Measurements from ENCODE around the gene ST8SIA5.

The ST8SIA5 gene

DNA sequence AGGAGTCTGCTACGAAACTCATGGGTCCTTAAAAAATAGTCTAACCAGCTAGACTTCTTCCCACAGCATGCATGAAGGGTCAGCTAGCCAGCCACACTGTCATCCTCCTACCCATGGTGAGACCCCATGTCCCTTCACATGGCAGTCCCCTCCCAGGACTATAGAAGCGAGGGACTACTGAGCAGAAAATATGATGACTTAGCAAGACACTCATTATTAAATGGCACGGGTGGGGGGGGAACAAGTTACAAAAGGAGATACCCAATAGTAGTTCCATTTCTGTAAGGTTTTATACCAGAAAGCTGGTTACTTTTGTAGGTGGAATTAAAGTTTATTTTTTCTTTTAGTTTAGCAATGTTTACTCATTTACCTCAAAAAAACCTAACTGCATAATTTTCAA lies 31.5 kb downstream of the ST8SIA5 start:
- Histone ChIP-seq H3K4me3 (replicated peaks; ENCODE audit: insufficient read depth, low read length) (no peak overlapping the region), H3K27ac (replicated peaks) (no peak overlapping the region), H3K27me3 (ENCODE audit: insufficient read depth, poor library complexity, severe bottlenecking) (no peaks in the 10 kb centered on the region)
- no peak for DNase-seq (ENCODE audit: low read depth in 1 of 2, low spot score in 1 of 2)
- TF ChIP-seq SPI1 (IDR thresholded peaks at IDR 0.05; ENCODE audit: borderline replicate concordance, low read depth) (no peak), POLR2AphosphoS5 (IDR thresholded peaks at IDR 0.05; ENCODE audit: low read depth) (no peak), GABPA (IDR thresholded peaks at IDR 0.05; ENCODE audit: low read depth) (no peak)
- TF ChIP-seq, protein P1, sequence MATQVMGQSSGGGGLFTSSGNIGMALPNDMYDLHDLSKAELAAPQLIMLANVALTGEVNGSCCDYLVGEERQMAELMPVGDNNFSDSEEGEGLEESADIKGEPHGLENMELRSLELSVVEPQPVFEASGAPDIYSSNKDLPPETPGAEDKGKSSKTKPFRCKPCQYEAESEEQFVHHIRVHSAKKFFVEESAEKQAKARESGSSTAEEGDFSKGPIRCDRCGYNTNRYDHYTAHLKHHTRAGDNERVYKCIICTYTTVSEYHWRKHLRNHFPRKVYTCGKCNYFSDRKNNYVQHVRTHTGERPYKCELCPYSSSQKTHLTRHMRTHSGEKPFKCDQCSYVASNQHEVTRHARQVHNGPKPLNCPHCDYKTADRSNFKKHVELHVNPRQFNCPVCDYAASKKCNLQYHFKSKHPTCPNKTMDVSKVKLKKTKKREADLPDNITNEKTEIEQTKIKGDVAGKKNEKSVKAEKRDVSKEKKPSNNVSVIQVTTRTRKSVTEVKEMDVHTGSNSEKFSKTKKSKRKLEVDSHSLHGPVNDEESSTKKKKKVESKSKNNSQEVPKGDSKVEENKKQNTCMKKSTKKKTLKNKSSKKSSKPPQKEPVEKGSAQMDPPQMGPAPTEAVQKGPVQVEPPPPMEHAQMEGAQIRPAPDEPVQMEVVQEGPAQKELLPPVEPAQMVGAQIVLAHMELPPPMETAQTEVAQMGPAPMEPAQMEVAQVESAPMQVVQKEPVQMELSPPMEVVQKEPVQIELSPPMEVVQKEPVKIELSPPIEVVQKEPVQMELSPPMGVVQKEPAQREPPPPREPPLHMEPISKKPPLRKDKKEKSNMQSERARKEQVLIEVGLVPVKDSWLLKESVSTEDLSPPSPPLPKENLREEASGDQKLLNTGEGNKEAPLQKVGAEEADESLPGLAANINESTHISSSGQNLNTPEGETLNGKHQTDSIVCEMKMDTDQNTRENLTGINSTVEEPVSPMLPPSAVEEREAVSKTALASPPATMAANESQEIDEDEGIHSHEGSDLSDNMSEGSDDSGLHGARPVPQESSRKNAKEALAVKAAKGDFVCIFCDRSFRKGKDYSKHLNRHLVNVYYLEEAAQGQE (IDR thresholded peaks at IDR 0.05; ENCODE audit: insufficient replicate concordance, low read depth) = no peak
- TF ChIP-seq, protein P2, sequence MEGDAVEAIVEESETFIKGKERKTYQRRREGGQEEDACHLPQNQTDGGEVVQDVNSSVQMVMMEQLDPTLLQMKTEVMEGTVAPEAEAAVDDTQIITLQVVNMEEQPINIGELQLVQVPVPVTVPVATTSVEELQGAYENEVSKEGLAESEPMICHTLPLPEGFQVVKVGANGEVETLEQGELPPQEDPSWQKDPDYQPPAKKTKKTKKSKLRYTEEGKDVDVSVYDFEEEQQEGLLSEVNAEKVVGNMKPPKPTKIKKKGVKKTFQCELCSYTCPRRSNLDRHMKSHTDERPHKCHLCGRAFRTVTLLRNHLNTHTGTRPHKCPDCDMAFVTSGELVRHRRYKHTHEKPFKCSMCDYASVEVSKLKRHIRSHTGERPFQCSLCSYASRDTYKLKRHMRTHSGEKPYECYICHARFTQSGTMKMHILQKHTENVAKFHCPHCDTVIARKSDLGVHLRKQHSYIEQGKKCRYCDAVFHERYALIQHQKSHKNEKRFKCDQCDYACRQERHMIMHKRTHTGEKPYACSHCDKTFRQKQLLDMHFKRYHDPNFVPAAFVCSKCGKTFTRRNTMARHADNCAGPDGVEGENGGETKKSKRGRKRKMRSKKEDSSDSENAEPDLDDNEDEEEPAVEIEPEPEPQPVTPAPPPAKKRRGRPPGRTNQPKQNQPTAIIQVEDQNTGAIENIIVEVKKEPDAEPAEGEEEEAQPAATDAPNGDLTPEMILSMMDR (IDR thresholded peaks at IDR 0.05; ENCODE audit: insufficient read depth, low read length) = no peak

DNA sequence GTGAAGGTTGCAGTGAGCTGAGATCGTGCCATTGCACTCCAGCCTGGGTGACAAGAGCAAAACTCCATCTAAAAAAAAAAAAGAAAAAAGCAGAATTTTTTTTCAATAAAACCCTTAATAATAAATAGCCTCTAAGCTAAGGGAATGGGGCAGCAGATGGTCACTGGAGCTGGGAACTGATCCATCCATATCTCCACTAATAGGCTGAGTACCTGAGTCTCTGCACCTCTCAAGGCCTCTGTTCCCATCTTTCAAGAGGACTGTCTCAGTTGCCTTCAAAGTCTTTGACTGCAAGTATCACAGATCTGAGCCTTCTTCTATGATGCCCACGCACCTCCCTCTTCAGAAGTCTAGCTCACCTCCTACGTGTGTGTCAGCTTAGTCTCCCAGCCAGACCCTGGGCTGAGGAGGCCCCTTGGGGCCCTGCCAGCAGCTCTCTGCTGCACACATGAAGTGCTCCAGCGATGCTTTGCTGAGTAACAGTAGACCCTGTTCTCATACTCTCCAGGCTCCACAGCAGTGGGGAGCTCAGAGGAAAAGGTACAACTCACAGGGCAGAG lies 32.9 kb downstream of the ST8SIA5 start:
- H3K27me3 ChIP-seq (ENCODE audit: insufficient read depth, poor library complexity, severe bottlenecking) = no peaks in the 10 kb centered on the region
- H3K4me3 ChIP-seq (replicated peaks; ENCODE audit: insufficient read depth, low read length) = no peak overlapping the region
- TF ChIP-seq GABPA (IDR thresholded peaks at IDR 0.05; ENCODE audit: low read depth) (no peak), SPI1 (IDR thresholded peaks at IDR 0.05; ENCODE audit: borderline replicate concordance, low read depth) (no peak), POLR2AphosphoS5 (IDR thresholded peaks at IDR 0.05; ENCODE audit: low read depth) (no peak)
- TF ChIP-seq, protein P1 (IDR thresholded peaks at IDR 0.05; ENCODE audit: insufficient replicate concordance, low read depth) = no peak
- TF ChIP-seq, protein P2 (IDR thresholded peaks at IDR 0.05; ENCODE audit: insufficient read depth, low read length) = no peak
- no peak overlapping the region for H3K27ac ChIP-seq (replicated peaks)
- no peak for DNase-seq (ENCODE audit: low read depth in 1 of 2, low spot score in 1 of 2)

DNA sequence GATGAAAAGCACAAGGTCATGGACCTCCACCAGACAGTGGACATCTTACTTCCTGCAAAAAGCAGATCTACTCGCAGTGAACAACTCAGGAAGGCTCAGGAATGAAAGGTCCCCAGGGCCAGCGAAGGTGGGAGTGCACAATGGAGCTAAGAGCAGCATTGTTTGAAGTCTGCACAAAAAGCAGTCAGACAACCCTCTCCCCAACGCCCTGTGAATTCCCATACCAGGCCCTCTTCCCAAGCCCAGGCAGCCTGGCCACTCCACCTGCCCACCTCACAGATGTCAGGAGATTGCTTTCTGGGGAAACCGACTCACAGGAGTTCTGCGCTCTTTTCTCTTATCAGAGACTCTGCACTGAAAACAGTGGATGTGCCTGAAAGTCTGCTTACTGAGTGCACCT lies 34.8 kb downstream of the ST8SIA5 start:
- H3K4me3 ChIP-seq (replicated peaks; ENCODE audit: insufficient read depth, low read length) = no peak overlapping the region
- TF ChIP-seq, protein P1 (IDR thresholded peaks at IDR 0.05; ENCODE audit: insufficient replicate concordance, low read depth) = no peak
- no peak for TF ChIP-seq GABPA (IDR thresholded peaks at IDR 0.05; ENCODE audit: low read depth)
- no peak for TF ChIP-seq POLR2AphosphoS5 (IDR thresholded peaks at IDR 0.05; ENCODE audit: low read depth)
- TF ChIP-seq, protein P2 (IDR thresholded peaks at IDR 0.05; ENCODE audit: insufficient read depth, low read length) = no peak
- no peak for DNase-seq (ENCODE audit: low read depth in 1 of 2, low spot score in 1 of 2)
- no peaks in the 10 kb centered on the region for H3K27me3 ChIP-seq (ENCODE audit: insufficient read depth, poor library complexity, severe bottlenecking)
- H3K27ac ChIP-seq (replicated peaks) = no peak overlapping the region

Data from HL-60 (cell line).